ENCODE measurements around the gene RAB19. TPM values are rescaled to one million over a fixed set of nuclear protein-coding genes. Genes with fewer than 3 reads are reported as not detected.

Gene RAB19
- total and polyA plus RNA-seq, 9 of the 15 experiments (the other 6 are each of a cell fraction or from before 2014, with no cell fraction given) = not detected

DNA sequence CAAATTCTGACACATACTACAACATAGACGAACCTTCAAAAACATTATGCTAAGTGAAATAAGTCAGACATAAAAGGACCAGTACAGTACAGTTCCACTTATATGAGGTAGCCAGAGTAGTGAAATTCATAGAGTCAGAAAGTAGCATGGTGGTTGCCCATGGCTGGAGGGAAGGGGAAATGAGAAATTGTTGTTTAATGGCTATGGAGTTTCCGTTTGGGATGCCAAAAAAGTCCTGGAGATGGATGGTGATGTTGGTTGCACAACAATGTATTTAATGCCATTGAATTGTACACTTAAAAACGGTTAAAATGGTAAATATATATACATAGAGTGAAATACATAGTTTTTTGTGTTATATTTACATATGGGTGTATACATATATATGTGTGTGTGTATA is 3.5 kb upstream of the RAB19 start:
- no peak overlapping the region for H3K27ac ChIP-seq (ENCODE audit: extremely low read depth, low read depth, low read length)
- 0 out of 2 replicates have a peak overlapping the region, but pooled peaks have one; percentile 14 for H2AFZ ChIP-seq (ENCODE audit: low read depth, low read length)
- no peak overlapping the region for H3K9ac ChIP-seq (ENCODE audit: insufficient read depth in 1 of 2, low read depth in 2 of 2, low read length in 2 of 2)
- peaks cover 29% of the 10 kb centered on the region for H3K79me2 ChIP-seq (ENCODE audit: control insufficient read depth, insufficient read depth, low read length)
- FAIRE-seq = no peak
- no peak overlapping the region for H3K4me2 ChIP-seq (ENCODE audit: insufficient read depth, low read length)
- H3K36me3 ChIP-seq (ENCODE audit: control insufficient read depth, insufficient read depth, low read length) = no peaks in the 10 kb centered on the region
- ChIA-PET CTCF (ENCODE audit: low intra/inter-chr PET ratio) (no interaction called here), POLR2A (no interaction called here)
- H3K4me1 ChIP-seq (replicated peaks in 1 of 2; ENCODE audit: control insufficient read depth in 2 of 2, insufficient read depth in 2 of 2, low read length in 2 of 2) = peaks cover 21 to 32% of the 10 kb centered on the region in 2 experiments
- no peaks in the 10 kb centered on the region for H3K9me1 ChIP-seq (ENCODE audit: control insufficient read depth, insufficient read depth, low read length)
- intact Hi-C loops (cut with micrococcal nuclease) = loop anchor here (5.0 kb wide), 1 partner anchor 42 kb away; no protein-coding TSS in a partner anchor
- 33% methylated on average over 3 of the region's 3 CpGs for WGBS (ENCODE audit: insufficient coverage, low coverage, missing lambda C conversion rate)
- no peaks in the 10 kb centered on the region for H4K20me1 ChIP-seq (replicated peaks; ENCODE audit: control insufficient read depth, insufficient read depth, low read length)
- no TSS peak for BruUV-seq (replicated peaks)
- no peak overlapping the region for H3K4me3 ChIP-seq
- no peaks in the 10 kb centered on the region for H3K27me3 ChIP-seq (ENCODE audit: control insufficient read depth in 2 of 2, insufficient read depth in 2 of 2, low read length in 2 of 2)
- in situ Hi-C loops (cut with MboI) = no loop called here
- H3K9me3 ChIP-seq (replicated peaks; ENCODE audit: control insufficient read depth, insufficient read depth, low read depth, low read length) = no peaks in the 10 kb centered on the region
- DNase-seq (ENCODE audit: extremely low read depth in 1 of 4, low spot score in 3 of 4) = no peak
- ATAC-seq = no peak
- TF ChIP-seq, protein P1, sequence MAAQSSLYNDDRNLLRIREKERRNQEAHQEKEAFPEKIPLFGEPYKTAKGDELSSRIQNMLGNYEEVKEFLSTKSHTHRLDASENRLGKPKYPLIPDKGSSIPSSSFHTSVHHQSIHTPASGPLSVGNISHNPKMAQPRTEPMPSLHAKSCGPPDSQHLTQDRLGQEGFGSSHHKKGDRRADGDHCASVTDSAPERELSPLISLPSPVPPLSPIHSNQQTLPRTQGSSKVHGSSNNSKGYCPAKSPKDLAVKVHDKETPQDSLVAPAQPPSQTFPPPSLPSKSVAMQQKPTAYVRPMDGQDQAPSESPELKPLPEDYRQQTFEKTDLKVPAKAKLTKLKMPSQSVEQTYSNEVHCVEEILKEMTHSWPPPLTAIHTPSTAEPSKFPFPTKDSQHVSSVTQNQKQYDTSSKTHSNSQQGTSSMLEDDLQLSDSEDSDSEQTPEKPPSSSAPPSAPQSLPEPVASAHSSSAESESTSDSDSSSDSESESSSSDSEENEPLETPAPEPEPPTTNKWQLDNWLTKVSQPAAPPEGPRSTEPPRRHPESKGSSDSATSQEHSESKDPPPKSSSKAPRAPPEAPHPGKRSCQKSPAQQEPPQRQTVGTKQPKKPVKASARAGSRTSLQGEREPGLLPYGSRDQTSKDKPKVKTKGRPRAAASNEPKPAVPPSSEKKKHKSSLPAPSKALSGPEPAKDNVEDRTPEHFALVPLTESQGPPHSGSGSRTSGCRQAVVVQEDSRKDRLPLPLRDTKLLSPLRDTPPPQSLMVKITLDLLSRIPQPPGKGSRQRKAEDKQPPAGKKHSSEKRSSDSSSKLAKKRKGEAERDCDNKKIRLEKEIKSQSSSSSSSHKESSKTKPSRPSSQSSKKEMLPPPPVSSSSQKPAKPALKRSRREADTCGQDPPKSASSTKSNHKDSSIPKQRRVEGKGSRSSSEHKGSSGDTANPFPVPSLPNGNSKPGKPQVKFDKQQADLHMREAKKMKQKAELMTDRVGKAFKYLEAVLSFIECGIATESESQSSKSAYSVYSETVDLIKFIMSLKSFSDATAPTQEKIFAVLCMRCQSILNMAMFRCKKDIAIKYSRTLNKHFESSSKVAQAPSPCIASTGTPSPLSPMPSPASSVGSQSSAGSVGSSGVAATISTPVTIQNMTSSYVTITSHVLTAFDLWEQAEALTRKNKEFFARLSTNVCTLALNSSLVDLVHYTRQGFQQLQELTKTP (IDR thresholded peaks at IDR 0.05; ENCODE audit: low read depth in 1 of 2, partially characterized antibody in 2 of 2) = no peak
- no peak for TF ChIP-seq ZNF717 (CRISPR knock-in tag; IDR thresholded peaks at IDR 0.05)
- no peak for TF ChIP-seq MEIS2 (IDR thresholded peaks at IDR 0.05; ENCODE audit: partially characterized antibody)
- no peak for TF ChIP-seq MAZ (CRISPR knock-in tag; conservative IDR thresholded peaks at IDR 0.05 in 1 of 2, IDR thresholded peaks at IDR 0.05 in 1 of 2)
- TF ChIP-seq NFATC3 (IDR thresholded peaks at IDR 0.05) = no peak
- TF ChIP-seq CEBPB (tag; IDR thresholded peaks at IDR 0.05) = 0 out of 2 replicates have a peak, but pooled peaks have one; percentile 27
- TF ChIP-seq ZKSCAN8 (CRISPR knock-in tag; IDR thresholded peaks at IDR 0.05) = no peak
- TF ChIP-seq ZFP1 (CRISPR knock-in tag; IDR thresholded peaks at IDR 0.05) = no peak
- TF ChIP-seq, protein P2, sequence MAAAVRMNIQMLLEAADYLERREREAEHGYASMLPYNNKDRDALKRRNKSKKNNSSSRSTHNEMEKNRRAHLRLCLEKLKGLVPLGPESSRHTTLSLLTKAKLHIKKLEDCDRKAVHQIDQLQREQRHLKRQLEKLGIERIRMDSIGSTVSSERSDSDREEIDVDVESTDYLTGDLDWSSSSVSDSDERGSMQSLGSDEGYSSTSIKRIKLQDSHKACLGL (CRISPR knock-in tag; IDR thresholded peaks at IDR 0.05; ENCODE audit: borderline replicate concordance, poor library complexity, severe bottlenecking) = no peak
- no peak for TF ChIP-seq HNRNPK (IDR thresholded peaks at IDR 0.05; ENCODE audit: low read depth, low read length, poor library complexity, severe bottlenecking)
- TF ChIP-seq CREBBP (IDR thresholded peaks at IDR 0.05; ENCODE audit: low read depth, low read length) = peak; percentile 20
- no peak for TF ChIP-seq PYGO2 (tag; IDR thresholded peaks at IDR 0.05)
- TF ChIP-seq, protein P3, sequence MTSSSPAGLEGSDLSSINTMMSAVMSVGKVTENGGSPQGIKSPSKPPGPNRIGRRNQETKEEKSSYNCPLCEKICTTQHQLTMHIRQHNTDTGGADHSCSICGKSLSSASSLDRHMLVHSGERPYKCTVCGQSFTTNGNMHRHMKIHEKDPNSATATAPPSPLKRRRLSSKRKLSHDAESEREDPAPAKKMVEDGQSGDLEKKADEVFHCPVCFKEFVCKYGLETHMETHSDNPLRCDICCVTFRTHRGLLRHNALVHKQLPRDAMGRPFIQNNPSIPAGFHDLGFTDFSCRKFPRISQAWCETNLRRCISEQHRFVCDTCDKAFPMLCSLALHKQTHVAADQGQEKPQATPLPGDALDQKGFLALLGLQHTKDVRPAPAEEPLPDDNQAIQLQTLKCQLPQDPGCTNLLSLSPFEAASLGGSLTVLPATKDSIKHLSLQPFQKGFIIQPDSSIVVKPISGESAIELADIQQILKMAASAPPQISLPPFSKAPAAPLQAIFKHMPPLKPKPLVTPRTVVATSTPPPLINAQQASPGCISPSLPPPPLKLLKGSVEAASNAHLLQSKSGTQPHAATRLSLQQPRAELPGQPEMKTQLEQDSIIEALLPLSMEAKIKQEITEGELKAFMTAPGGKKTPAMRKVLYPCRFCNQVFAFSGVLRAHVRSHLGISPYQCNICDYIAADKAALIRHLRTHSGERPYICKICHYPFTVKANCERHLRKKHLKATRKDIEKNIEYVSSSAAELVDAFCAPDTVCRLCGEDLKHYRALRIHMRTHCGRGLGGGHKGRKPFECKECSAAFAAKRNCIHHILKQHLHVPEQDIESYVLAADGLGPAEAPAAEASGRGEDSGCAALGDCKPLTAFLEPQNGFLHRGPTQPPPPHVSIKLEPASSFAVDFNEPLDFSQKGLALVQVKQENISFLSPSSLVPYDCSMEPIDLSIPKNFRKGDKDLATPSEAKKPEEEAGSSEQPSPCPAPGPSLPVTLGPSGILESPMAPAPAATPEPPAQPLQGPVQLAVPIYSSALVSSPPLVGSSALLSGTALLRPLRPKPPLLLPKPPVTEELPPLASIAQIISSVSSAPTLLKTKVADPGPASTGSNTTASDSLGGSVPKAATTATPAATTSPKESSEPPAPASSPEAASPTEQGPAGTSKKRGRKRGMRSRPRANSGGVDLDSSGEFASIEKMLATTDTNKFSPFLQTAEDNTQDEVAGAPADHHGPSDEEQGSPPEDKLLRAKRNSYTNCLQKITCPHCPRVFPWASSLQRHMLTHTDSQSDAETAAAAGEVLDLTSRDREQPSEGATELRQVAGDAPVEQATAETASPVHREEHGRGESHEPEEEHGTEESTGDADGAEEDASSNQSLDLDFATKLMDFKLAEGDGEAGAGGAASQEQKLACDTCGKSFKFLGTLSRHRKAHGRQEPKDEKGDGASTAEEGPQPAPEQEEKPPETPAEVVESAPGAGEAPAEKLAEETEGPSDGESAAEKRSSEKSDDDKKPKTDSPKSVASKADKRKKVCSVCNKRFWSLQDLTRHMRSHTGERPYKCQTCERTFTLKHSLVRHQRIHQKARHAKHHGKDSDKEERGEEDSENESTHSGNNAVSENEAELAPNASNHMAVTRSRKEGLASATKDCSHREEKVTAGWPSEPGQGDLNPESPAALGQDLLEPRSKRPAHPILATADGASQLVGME (CRISPR knock-in tag; IDR thresholded peaks at IDR 0.05) = no peak
